Measurements from ENCODE around the gene PLAGL1.

PLAGL1 gene

DNA sequence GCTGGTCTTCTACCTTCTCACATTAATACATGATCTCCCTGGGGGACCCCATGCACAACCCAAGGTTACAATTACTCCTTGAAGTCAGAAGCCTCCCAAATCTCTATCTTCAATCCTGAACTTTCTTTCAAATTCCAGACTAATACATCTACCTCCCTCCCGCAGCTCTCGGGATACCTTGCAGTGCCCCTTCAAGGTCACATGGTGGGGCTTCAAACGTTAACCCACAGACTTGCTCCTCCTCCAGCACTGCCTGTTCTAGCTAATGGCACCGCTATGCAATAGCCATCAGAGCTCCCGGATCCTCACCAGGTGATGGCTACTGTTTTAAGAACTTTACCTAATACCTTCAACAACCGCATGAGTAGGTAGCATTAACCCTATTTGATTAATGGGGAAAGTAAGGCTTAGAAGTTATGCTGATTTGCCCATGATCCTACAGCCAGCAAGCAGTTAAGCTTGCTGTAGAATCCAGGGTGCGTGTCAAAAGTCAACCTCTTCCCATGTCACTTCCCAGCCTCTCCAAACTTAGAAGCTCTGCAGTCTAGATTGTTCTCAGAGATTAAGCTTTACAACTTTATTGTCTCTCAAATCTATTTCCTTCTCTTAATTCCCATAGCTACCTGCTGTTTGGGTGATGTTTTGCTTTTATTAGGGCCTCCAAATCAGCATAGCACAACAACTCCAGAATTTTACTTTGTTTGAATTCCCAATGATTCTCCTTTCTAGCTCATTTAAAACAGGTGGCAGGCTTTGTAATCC lies 44.7 kb downstream of the PLAGL1 start:
- TF ChIP-seq GATA3 (IDR thresholded peaks at IDR 0.05; ENCODE audit: low read depth, low read length) = no peak
- no peak for TF ChIP-seq GATA2 (IDR thresholded peaks at IDR 0.05; ENCODE audit: low read depth, low read length)

DNA sequence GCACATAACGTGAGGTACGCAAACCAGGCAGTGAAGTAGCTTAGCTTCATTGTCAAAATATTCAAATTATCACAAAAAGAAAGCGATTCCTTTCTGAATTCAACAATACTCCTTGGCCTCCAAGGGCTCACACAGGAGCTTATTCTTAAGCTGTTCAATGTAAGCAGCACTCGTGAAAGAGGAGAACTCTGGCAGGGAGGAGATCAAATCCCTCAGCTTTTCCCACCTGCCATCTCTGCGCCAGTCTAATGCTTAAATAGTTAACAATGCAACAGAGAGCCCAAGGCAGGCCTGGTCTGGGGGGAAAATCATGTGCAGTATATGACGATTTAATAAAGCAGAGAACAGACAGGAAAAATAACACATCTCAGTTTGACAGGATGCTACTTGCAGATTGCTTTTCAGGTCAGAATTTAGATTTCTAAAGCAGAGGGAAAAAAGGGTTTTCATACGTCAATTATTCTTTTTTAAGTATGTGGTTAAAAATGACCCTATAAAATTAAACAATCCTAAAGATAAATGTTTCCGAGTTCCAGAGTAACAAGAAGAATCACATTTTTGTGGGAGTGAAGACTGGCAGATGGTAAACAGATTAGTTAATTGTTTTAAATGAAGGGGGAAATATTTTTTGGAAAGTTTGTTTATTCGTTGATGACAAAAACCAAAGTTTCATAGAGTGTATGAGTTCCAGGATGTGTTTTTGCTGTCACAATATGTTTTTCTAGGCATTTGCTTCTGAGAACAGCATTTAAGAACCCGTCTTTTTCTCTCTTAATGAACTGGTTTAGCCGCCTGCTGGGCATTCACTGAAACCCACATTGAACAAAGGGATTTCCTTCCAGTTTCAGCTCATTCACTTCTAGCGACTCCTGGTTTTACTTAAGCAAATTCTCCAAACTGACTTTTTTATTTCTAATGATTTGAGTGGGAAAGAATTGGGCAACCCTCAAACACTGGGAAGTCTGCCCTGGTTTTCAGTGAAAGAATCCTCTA lies 45.9 kb downstream of the PLAGL1 start:
- TF ChIP-seq GATA3 (IDR thresholded peaks at IDR 0.05; ENCODE audit: low read depth, low read length) (no peak), GATA2 (IDR thresholded peaks at IDR 0.05; ENCODE audit: low read depth, low read length) (no peak)

GRCh38 chr6:143961066-143961465 lies 47.0 kb downstream of the PLAGL1 start:
- no peak for TF ChIP-seq GATA3 (IDR thresholded peaks at IDR 0.05; ENCODE audit: low read depth, low read length)
- no peak for TF ChIP-seq GATA2 (IDR thresholded peaks at IDR 0.05; ENCODE audit: low read depth, low read length)

GRCh38 chr6:143959927-143960326 lies 48.1 kb downstream of the PLAGL1 start:
- no peak for TF ChIP-seq GATA2 (IDR thresholded peaks at IDR 0.05; ENCODE audit: low read depth, low read length)
- no peak for TF ChIP-seq GATA3 (IDR thresholded peaks at IDR 0.05; ENCODE audit: low read depth, low read length)

GRCh38 chr6:143958839-143959399 lies 49.1 kb downstream of the PLAGL1 start:
- TF ChIP-seq GATA3 (IDR thresholded peaks at IDR 0.05; ENCODE audit: low read depth, low read length) = no peak
- no peak for TF ChIP-seq GATA2 (IDR thresholded peaks at IDR 0.05; ENCODE audit: low read depth, low read length)

- TF ChIP-seq GATA3 (IDR thresholded peaks at IDR 0.05; ENCODE audit: low read depth, low read length) (no peak), GATA2 (IDR thresholded peaks at IDR 0.05; ENCODE audit: low read depth, low read length) (no peak)
Observed at GRCh38 chr6:143957679-143958274, 50.3 kb downstream of the PLAGL1 start.

DNA sequence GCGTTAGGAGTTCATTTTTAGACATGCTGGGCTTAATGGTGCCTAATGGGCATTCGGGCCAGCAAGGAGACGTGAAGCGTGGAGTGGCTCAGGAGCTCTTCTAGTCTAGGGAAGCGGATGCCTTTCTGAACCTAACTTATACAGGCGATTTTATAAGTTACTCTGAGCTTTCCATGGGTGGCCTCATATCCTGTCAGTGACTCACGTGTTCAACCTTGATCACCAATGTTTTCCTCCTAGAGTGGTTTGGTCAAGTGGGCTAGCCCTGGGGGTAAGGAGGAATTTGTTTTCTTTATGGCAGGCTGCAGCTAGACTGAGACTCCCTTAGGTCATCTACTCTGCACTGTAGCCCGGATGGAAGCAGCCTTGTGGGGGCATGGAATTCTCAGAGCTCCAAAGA lies 52.1 kb downstream of the PLAGL1 start:
- no peak for TF ChIP-seq GATA3 (IDR thresholded peaks at IDR 0.05; ENCODE audit: low read depth, low read length)
- TF ChIP-seq GATA2 (IDR thresholded peaks at IDR 0.05; ENCODE audit: low read depth, low read length) = no peak

DNA sequence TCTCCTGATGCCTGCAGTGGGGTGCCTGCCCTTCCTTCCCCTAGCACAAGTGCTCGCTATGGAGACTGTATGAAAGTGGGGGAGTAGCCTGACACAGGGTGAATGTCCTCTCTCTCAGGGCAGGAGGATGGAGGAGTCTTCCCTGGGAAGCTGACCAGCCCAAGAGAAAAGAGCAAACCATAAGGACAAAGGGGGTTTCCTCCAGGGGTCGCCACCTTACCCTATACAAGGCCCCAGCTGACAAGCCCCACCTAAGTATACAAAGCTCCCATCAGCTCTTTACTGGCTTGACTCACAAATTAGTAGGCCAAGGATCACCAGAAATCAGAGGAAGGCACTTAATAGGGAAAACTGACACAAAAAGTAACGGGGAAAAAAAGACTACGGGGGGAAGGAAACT lies 54.1 kb downstream of the PLAGL1 start:
- no peak for TF ChIP-seq GATA3 (IDR thresholded peaks at IDR 0.05; ENCODE audit: low read depth, low read length)
- no peak for TF ChIP-seq GATA2 (IDR thresholded peaks at IDR 0.05; ENCODE audit: low read depth, low read length)

GRCh38 chr6:143952947-143953701 lies 54.9 kb downstream of the PLAGL1 start:
- no peak for TF ChIP-seq GATA2 (IDR thresholded peaks at IDR 0.05; ENCODE audit: low read depth, low read length)
- no peak for TF ChIP-seq GATA3 (IDR thresholded peaks at IDR 0.05; ENCODE audit: low read depth, low read length)

DNA sequence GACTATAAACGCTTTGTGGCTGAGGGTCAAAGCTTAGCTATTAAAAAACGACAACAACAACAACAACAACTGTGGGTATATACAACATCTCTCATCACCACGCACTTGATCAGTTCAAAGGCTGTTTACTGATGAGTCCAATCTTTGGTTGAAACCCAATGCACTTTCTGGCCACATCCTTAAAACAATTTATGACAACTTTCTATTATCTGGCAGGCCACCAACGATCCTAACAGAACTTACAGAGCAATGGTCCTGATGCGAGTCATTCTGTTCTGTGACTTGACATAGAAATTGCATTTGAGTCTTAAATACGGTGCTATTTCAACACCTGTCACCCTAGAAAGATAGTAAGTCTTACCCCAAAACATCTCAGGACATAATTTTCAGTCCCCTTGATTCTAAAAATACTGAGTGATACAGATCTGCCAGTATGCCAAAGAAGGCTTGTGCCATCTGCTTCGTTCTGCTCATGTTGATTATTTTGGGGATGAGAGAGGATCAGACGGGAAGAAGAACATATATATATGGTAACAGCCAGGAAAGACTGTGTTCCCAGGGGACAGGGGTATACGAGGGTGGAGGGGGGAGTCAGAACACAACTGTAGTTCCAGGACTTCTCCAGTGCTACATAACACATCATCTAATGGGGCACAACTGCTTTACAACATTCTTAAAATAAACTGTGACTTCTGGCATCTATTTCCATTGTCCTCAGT lies 55.8 kb downstream of the PLAGL1 start:
- no peak for TF ChIP-seq GATA2 (IDR thresholded peaks at IDR 0.05; ENCODE audit: low read depth, low read length)
- no peak for TF ChIP-seq GATA3 (IDR thresholded peaks at IDR 0.05; ENCODE audit: low read depth, low read length)

- TF ChIP-seq GATA3 (IDR thresholded peaks at IDR 0.05; ENCODE audit: low read depth, low read length) (no peak), GATA2 (IDR thresholded peaks at IDR 0.05; ENCODE audit: low read depth, low read length) (no peak)
Observed at GRCh38 chr6:143950875-143951274, 57.2 kb downstream of the PLAGL1 start.

GRCh38 chr6:143949962-143950361 lies 58.1 kb downstream of the PLAGL1 start:
- TF ChIP-seq GATA2 (IDR thresholded peaks at IDR 0.05; ENCODE audit: low read depth, low read length) (no peak), GATA3 (IDR thresholded peaks at IDR 0.05; ENCODE audit: low read depth, low read length) (no peak)

GRCh38 chr6:143949535-143949934 lies 58.5 kb downstream of the PLAGL1 start:
- TF ChIP-seq GATA2 (IDR thresholded peaks at IDR 0.05; ENCODE audit: low read depth, low read length) (no peak), GATA3 (IDR thresholded peaks at IDR 0.05; ENCODE audit: low read depth, low read length) (no peak)
